Fibroblast of the conjunctiva (primary cell): Measurements from ENCODE around the gene ARHGEF12.

Experiments used
- DNase-seq: peaks from one replicate; pipeline ENCODE4 v3.0.0-alpha.2; 2010; ENCODE audit warnings: low read depth

ARHGEF12 gene, protein sequence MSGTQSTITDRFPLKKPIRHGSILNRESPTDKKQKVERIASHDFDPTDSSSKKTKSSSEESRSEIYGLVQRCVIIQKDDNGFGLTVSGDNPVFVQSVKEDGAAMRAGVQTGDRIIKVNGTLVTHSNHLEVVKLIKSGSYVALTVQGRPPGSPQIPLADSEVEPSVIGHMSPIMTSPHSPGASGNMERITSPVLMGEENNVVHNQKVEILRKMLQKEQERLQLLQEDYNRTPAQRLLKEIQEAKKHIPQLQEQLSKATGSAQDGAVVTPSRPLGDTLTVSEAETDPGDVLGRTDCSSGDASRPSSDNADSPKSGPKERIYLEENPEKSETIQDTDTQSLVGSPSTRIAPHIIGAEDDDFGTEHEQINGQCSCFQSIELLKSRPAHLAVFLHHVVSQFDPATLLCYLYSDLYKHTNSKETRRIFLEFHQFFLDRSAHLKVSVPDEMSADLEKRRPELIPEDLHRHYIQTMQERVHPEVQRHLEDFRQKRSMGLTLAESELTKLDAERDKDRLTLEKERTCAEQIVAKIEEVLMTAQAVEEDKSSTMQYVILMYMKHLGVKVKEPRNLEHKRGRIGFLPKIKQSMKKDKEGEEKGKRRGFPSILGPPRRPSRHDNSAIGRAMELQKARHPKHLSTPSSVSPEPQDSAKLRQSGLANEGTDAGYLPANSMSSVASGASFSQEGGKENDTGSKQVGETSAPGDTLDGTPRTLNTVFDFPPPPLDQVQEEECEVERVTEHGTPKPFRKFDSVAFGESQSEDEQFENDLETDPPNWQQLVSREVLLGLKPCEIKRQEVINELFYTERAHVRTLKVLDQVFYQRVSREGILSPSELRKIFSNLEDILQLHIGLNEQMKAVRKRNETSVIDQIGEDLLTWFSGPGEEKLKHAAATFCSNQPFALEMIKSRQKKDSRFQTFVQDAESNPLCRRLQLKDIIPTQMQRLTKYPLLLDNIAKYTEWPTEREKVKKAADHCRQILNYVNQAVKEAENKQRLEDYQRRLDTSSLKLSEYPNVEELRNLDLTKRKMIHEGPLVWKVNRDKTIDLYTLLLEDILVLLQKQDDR (N-terminal part only)

GRCh38 chr11:120335908-120336640, at the start of gene ARHGEF12:
Gene ARHGEF12, plus strand, starts transcription at chr11:120336413. Its CDS starts 831 bp downstream, at chr11:120337244.
- DNase-seq, result peak; percentile 91

DNA sequence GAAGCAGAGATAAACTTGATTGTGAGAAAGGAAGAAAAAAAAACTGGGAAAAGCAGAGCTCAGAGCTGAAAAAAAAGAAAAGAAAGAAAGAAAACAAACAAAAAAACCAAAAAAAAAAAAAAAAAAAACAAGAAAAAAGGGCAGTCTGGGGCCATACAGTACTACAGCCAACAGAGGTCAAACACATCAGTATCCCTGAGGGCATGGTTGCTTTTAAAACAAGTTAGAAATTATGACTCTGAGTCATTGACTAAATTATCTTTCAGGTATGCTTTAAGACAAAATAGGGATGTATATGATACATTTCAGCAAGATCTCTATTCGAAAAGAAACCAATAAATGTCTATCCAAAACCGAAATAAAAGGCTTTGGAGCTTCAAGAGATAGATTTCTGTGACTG, 48.2 kb upstream of the ARHGEF12 start:
- DNase-seq, result no peak

- no peak for DNase-seq
Measured at GRCh38 chr11:120289426-120289825, 46.8 kb upstream of the ARHGEF12 start.

- DNase-seq, result no peak
Measured at GRCh38 chr11:120290956-120291355, 45.3 kb upstream of the ARHGEF12 start.

- DNase-seq, result no peak
Measured at GRCh38 chr11:120293038-120293800, 43.0 kb upstream of the ARHGEF12 start.

DNA sequence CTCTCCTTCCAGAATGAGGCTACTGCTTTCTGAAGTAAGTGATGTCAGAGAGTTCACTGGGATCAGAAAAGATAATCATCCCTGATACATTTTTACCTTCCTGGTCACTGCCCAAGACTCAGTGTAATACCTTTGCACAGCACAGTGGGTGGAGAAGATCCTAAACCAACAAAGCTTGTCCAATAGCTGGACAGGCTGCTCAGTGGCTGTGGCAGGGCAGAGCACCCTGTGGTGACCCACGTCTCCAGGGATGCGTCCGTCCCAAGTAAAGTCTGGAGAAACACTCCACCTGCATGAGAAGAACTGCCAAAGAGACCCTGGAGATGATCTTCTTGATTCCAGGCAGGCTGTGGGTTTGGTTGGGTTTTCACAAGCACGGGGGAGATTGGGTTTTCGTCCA, 42.1 kb upstream of the ARHGEF12 start:
- DNase-seq, result no peak

DNA sequence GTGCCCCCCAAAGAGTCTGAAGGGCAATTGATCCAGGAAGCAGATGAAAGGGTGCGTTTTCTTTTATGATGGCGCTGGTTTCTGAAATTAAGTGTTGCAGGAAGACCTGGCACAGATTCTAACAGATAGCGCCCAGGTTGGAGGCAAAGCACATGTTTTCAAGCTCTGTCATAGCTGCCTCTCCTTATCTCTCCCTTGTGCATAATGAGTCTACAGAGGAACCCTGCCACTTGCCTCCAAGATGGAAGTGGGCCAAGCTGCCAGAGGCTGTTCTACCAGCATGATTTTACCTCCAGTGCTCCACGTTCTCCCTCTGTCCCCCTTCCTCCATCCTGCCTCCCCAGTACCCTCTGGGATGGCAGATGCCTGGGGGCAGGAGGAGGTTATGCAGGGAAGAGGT, 41.1 kb upstream of the ARHGEF12 start:
- no peak for DNase-seq

DNA sequence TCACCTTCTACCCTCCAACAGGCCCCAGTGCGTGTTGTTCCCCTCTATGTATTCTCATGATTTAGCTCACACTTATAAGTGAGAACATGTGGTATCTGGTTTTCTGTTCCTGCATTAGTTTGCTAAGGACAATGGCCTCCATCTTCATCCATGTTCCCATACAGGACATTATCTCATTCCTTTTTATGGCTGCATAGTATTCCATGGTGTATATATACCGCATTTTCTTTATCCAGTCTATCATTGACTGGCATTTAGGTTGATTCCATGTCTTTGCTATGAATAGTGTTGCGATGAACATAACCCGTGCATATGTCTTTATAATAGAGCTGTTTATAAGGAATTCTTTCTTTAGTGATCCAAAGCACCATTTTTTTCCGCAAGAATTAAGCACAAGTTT, 39.7 kb upstream of the ARHGEF12 start:
- no peak for DNase-seq

DNA sequence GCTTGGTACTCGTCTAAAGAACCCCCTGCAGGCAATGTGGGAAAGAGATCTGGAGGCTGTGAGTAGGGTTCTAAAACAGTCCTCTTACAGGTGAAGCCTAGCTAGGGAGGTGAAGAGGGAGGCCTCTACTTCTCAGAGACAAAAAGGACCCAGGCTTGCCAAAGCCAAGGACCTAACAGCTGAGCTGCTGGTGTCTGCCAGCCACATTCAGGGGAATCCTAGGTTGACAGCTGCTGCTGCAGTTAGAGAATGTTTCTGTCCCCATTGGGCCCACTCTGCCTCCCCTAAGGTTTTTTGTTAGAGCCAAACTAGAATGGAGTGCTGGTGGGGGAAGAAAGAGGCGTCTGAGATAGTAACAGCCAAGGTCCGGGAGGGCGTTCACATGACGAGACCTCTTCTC, 37.8 kb upstream of the ARHGEF12 start:
- DNase-seq, result no peak

DNA sequence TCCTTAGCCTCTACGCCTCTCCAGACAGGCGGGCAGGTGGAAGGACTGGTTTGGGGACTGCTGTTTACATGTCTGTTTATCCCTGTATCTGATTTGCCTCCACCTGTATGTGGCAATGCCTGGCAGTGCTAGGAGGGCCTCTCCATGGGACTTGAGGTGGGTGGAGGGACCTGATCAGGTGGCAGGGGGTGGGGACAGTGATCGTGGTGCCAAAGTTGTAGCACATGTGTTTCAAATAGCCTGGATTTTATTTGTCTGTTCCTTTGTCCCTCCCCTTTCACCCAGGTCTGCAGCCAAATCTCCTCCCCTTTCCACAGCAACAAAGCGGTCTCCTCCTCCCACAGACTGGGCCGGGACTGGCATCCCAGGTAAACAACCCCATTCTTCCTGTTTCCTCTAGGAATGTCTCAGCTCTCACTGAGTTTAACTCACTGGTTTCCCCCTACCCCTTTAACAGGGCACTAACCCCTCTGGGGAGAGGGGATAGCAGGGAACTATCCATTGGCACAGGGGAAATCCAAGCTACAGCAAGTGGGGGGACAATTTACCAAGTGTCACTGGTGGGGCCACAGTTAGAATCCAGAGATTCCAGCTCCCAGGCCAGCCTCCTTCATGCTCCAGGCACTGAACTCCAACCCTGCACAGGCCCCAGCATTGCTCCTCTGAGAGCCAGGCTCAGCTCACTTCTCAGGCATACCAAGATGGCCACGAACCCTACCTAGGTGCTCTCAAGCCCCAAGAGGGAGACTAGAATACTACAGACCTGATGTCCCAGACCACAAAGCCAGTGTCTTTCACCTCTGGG, 34.0 kb upstream of the ARHGEF12 start:
- no peak for DNase-seq

DNA sequence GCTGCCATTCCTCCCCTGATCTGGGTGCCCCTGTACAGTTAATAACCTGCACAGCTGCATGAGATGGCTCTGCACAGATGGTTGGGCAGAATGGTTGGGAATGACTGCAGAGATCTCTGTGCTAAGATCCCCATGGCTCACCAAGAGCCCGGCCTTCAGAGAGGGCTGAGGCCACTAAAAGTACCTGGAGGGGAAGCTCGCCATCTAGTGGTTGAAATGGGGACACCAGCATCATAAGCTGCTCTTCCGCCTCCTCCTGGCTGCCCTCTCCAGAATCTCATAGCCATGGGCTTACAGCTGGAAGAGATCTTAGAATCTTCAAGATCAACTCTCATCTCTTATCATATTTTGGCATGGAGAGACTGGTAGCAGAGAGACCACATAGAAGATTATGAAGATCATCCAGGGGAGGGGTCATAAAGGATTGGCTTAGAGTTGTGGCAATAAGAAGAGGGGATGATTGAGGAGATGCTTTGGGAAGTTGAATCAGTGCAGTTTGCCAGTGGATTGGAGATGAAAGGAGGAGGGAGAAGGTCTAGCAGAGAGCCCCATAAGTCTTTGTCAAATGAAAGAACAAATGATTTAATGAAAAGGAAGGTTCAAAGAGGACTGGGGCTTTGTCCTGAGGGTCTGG, 33.1 kb upstream of the ARHGEF12 start:
- peak; percentile 70 for DNase-seq

- no peak for DNase-seq
Measured at GRCh38 chr11:120304526-120304925, 31.7 kb upstream of the ARHGEF12 start.

GRCh38 chr11:120305286-120305685, 30.9 kb upstream of the ARHGEF12 start:
- DNase-seq, result no peak

- peak; percentile 68 for DNase-seq
Measured at GRCh38 chr11:120306519-120307242, 29.5 kb upstream of the ARHGEF12 start.

- no peak for DNase-seq
Measured at GRCh38 chr11:120307476-120307875, 28.7 kb upstream of the ARHGEF12 start.

- no peak for DNase-seq
Measured at GRCh38 chr11:120308081-120308480, 28.1 kb upstream of the ARHGEF12 start.

GRCh38 chr11:120310870-120311269, 25.3 kb upstream of the ARHGEF12 start:
- no peak for DNase-seq

DNA sequence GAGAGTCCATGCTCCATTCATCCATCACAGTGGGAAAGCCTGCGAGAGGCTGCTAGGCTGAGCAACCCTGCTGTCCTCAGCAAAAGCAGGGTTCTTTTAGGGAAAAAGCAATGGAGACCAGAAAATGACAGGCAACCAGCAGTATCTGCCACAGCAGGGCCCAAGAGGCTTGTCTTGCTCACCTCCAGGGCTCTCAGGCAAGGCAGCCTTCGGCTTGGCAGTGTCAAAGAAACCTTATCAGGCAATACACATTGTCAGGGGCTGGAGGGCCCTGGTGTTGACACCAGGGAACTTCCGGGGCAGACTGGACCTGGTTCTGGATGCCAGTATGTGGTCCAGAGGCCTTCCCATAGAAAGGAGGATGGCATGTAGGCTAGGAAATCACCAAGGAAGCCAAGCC, 21.4 kb upstream of the ARHGEF12 start:
- no peak for DNase-seq
